KMS-11 (cell line): ENCODE data around the gene KCNJ6.
A peak's percentile ranks its signal among the peaks of the same experiment; 100 is the strongest.

Experiments
- H2AFZ ChIP-seq: fragments of 200-600 bp; sonication (generic); 2 replicates; pipeline ENCODE4 v1.6.1; 2016; ENCODE audit warnings: antibody characterized with exemption, mixed run types, low read depth
- H3K27ac ChIP-seq: fragments of 200-600 bp; sonication (generic); 2 replicates; pipeline ENCODE4 v1.6.1; 2016; ENCODE audit warnings: mild to moderate bottlenecking, mixed run types
- H3K27me3 ChIP-seq: fragments of 200-600 bp; sonication (generic); 2 replicates; pipeline ENCODE4 v1.6.1; 2017; ENCODE audit warnings: mild to moderate bottlenecking, low read depth, mixed run types, moderate library complexity; ENCODE audit not compliant: insufficient read depth
- H3K36me3 ChIP-seq: fragments of 200-600 bp; sonication (generic); 2 replicates; pipeline ENCODE4 v1.6.1; 2017; ENCODE audit warnings: mild to moderate bottlenecking, mixed run types; ENCODE audit not compliant: insufficient read depth
- H3K4me1 ChIP-seq: fragments of 200-600 bp; sonication (generic); 2 replicates; pipeline ENCODE4 v1.6.1; 2016; ENCODE audit warnings: mild to moderate bottlenecking, low read depth, mixed run types; ENCODE audit not compliant: poor library complexity, severe bottlenecking
- H3K4me2 ChIP-seq: fragments of 200-600 bp; sonication (generic); 2 replicates; pipeline ENCODE4 v1.7.0; 2016; ENCODE audit warnings: mild to moderate bottlenecking, mixed run types
- H3K4me3 ChIP-seq: fragments of 200-600 bp; sonication (generic); IDR thresholded peaks from 2 replicates; pipeline ENCODE4 v1.6.1; 2017; ENCODE audit warnings: low read depth, low read length, mixed read lengths; ENCODE audit not compliant: insufficient read depth
- H3K79me2 ChIP-seq: fragments of 200-600 bp; sonication (generic); 2 replicates; pipeline ENCODE4 v1.6.1; 2016; ENCODE audit warnings: low read depth, mixed run types; ENCODE audit not compliant: insufficient read depth
- H3K9ac ChIP-seq: fragments of 200-600 bp; sonication (generic); 2 replicates; pipeline ENCODE4 v1.6.1; 2016; ENCODE audit warnings: mild to moderate bottlenecking, mixed run types
- H4K20me1 ChIP-seq: fragments of 200-600 bp; sonication (generic); 2 replicates; pipeline ENCODE4 v1.6.1; 2016; ENCODE audit warnings: mild to moderate bottlenecking, mixed run types; ENCODE audit not compliant: insufficient read depth
- CTCF ChIP-seq: fragments of 200-600 bp; sonication (generic); conservative IDR thresholded peaks from 2 replicates; pipeline ENCODE4 v1.6.1; 2017; ENCODE audit warnings: low read depth, mild to moderate bottlenecking, antibody characterized with exemption, low read length, moderate library complexity, mixed read lengths

The KCNJ6 gene

GRCh38 chr21:37700641-37701202, 215.5 kb downstream of the KCNJ6 start:
- Histone ChIP-seq H3K79me2 (no peaks in the 10 kb centered on the region), H3K27me3 (no peaks in the 10 kb centered on the region), H3K36me3 (no peaks in the 10 kb centered on the region), H3K4me3 (no peak overlapping the region), H3K4me1 (no peaks in the 10 kb centered on the region), H3K27ac (no peak overlapping the region), H3K9ac (no peak overlapping the region), H2AFZ (peak overlapping the region; percentile 19; the same call in 1 of the 2 replicates), H3K4me2 (no peak overlapping the region), H4K20me1 (no peaks in the 10 kb centered on the region)
- peak; percentile 88 for TF ChIP-seq CTCF

- H3K79me2 ChIP-seq: no peaks in the 10 kb centered on the region
- H3K9ac ChIP-seq: no peak overlapping the region
- H3K36me3 ChIP-seq: no peaks in the 10 kb centered on the region
- H3K4me3 ChIP-seq: no peak overlapping the region
- no peak for TF ChIP-seq CTCF
- no peaks in the 10 kb centered on the region for H4K20me1 ChIP-seq
- H2AFZ ChIP-seq: no peak overlapping the region
- H3K27me3 ChIP-seq: no peaks in the 10 kb centered on the region
- no peaks in the 10 kb centered on the region for H3K4me1 ChIP-seq
- H3K27ac ChIP-seq: no peak overlapping the region
- no peak overlapping the region for H3K4me2 ChIP-seq
These were observed 217.1 kb downstream of the KCNJ6 start for GRCh38 chr21:37699024-37699775.

GRCh38 chr21:37696936-37697335, 219.3 kb downstream of the KCNJ6 start:
- Histone ChIP-seq H3K4me2 (no peak overlapping the region), H3K79me2 (no peaks in the 10 kb centered on the region), H4K20me1 (no peaks in the 10 kb centered on the region), H2AFZ (no peak overlapping the region), H3K9ac (no peak overlapping the region), H3K27me3 (no peaks in the 10 kb centered on the region), H3K36me3 (no peaks in the 10 kb centered on the region), H3K27ac (no peak overlapping the region), H3K4me3 (no peak overlapping the region), H3K4me1 (no peaks in the 10 kb centered on the region)
- TF ChIP-seq CTCF: no peak

GRCh38 chr21:37695111-37695510, 221.1 kb downstream of the KCNJ6 start:
- Histone ChIP-seq H3K4me3 (no peak overlapping the region), H3K36me3 (no peaks in the 10 kb centered on the region), H3K79me2 (no peaks in the 10 kb centered on the region), H3K27me3 (no peaks in the 10 kb centered on the region), H4K20me1 (no peaks in the 10 kb centered on the region), H3K4me1 (no peaks in the 10 kb centered on the region), H3K27ac (no peak overlapping the region), H3K4me2 (no peak overlapping the region), H2AFZ (no peak overlapping the region), H3K9ac (no peak overlapping the region)
- TF ChIP-seq CTCF: no peak
